GM19328 (cell line): ENCODE measurements around the gene BRD1.
A peak's percentile ranks its signal among the peaks of the same experiment; 100 is the strongest.

Experiments used
- ATAC-seq: cut with Tn5 transposase; IDR thresholded peaks from one replicate; pipeline ENCODE4 v1.9.1; 2021; ENCODE audit warnings: mild to moderate bottlenecking, moderate library complexity; ENCODE audit not compliant: unreplicated experiment

Gene BRD1

GRCh38 chr22:49827853-49828598 is at the start of gene BRD1:
Gene BRD1 (minus strand): TSS chr22:49827873. CDS start chr22:49824317, 3,556 bp downstream.
- peak; percentile 54 for ATAC-seq

- ATAC-seq = no peak
These were observed 45.7 kb upstream of the BRD1 start for GRCh38 chr22:49873228-49873940.

- no peak for ATAC-seq
These were observed 44.7 kb upstream of the BRD1 start for GRCh38 chr22:49872347-49872746.

GRCh38 chr22:49871482-49871881 is 43.8 kb upstream of the BRD1 start:
- no peak for ATAC-seq

- ATAC-seq = no peak
These were observed 42.4 kb upstream of the BRD1 start for GRCh38 chr22:49869845-49870712.

GRCh38 chr22:49869086-49869830 is 41.6 kb upstream of the BRD1 start:
- ATAC-seq = no peak

GRCh38 chr22:49867303-49868265 is 39.9 kb upstream of the BRD1 start:
- no peak for ATAC-seq

GRCh38 chr22:49866646-49867045 is 39.0 kb upstream of the BRD1 start:
- no peak for ATAC-seq

GRCh38 chr22:49866134-49866533 is 38.5 kb upstream of the BRD1 start:
- no peak for ATAC-seq

GRCh38 chr22:49865156-49865555 is 37.5 kb upstream of the BRD1 start:
- no peak for ATAC-seq

GRCh38 chr22:49863931-49864330 is 36.3 kb upstream of the BRD1 start:
- ATAC-seq = no peak

- ATAC-seq = no peak
These were observed 34.8 kb upstream of the BRD1 start for GRCh38 chr22:49862496-49862776.

GRCh38 chr22:49861642-49862495 is 34.2 kb upstream of the BRD1 start:
- no peak for ATAC-seq

GRCh38 chr22:49858827-49859226 is 31.2 kb upstream of the BRD1 start:
- ATAC-seq = no peak

GRCh38 chr22:49856766-49857618 is 29.3 kb upstream of the BRD1 start:
- no peak for ATAC-seq

GRCh38 chr22:49856343-49856742 is 28.7 kb upstream of the BRD1 start:
- ATAC-seq = no peak

GRCh38 chr22:49855251-49855911 is 27.7 kb upstream of the BRD1 start:
- no peak for ATAC-seq
